Glutamatergic neuron (in vitro differentiated cells): ENCODE measurements around the gene RASSF5. TPM values are rescaled to one million over a fixed set of nuclear protein-coding genes. Genes with fewer than 3 reads are reported as not detected.

ENCODE experiments used
- DNase-seq: peaks from one replicate; pipeline ENCODE4 v3.0.0; 2022
- H3K27ac Mint-ChIP-seq: one replicate; pipeline ENCODE4 v1.8.0; 2020; ENCODE audit warnings: mild to moderate bottlenecking, mixed read lengths, inconsistent platforms; ENCODE audit not compliant: unreplicated experiment
- H3K27me3 Mint-ChIP-seq: one replicate; pipeline ENCODE4 v1.8.0; 2020; ENCODE audit warnings: mild to moderate bottlenecking, moderate library complexity, mixed read lengths, inconsistent platforms; ENCODE audit not compliant: unreplicated experiment
- H3K36me3 Mint-ChIP-seq: one replicate; pipeline ENCODE4 v1.8.0; 2020; ENCODE audit warnings: mild to moderate bottlenecking, mixed read lengths, inconsistent platforms; ENCODE audit not compliant: unreplicated experiment
- H3K4me1 Mint-ChIP-seq: one replicate; pipeline ENCODE4 v1.8.0; 2020; ENCODE audit warnings: mild to moderate bottlenecking, low read depth, mixed read lengths, inconsistent platforms; ENCODE audit not compliant: unreplicated experiment
- H3K4me3 Mint-ChIP-seq: one replicate; pipeline ENCODE4 v1.8.0; 2020; ENCODE audit warnings: mild to moderate bottlenecking, mixed read lengths, inconsistent platforms; ENCODE audit not compliant: unreplicated experiment
- H3K9me3 Mint-ChIP-seq: one replicate; pipeline ENCODE4 v1.8.0; 2020; ENCODE audit warnings: mild to moderate bottlenecking, moderate library complexity, mixed read lengths, inconsistent platforms; ENCODE audit not compliant: unreplicated experiment
- CTCF ChIP-seq: fragments of 200-600 bp; sonication (generic); IDR thresholded peaks from one replicate; pipeline ENCODE4 v1.5.0; 2021; ENCODE audit not compliant: partially characterized antibody, unreplicated experiment
- total RNA-seq: library from RNA; stranded (reverse); fragmentation: NEBNext Ultra II Directional; extraction: Animal tissue kit (Norgen Biotek cat#: 25700); gene quantifications from one replicate; pipeline ENCODE4 v1.2.1, GENCODE V29; 2021; ENCODE audit not compliant: unreplicated experiment

Gene RASSF5
- total RNA-seq, 1 donor from 2014 or later = 2.7 TPM

DNA sequence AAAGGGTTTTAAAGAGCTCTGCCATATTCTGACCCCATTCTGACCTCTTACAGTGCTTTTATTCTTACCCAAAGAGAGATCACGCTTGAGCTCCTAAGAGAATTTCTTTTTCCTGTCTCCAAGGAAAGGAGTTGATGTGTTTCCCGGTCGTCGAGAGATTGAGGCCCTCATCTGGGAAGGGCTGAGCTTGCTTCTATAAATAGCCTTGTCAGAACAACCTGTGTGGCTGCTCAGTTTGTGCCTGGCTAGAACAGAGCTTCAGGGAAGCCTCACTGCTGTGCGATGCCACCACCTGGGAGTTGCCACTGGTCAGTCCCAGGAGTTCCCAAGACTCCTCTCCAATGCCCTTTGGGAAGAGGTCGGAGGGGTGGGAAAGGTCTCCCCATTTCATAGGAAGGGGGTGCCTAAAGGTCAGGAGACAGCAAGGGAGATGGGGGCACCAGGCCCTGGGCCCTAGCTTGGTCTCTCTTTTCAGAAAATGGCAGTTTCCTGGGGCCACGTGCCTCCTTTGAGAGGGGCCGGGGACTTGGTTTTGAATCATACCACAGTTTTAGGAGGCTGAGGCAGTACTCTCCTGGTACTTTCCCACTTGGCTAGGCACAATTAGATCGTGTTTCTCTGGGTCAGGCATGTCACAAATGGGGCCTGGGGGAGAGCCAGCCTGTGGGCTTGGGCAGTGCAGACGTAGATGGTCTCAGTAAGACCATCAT lies 52.8 kb downstream of the RASSF5 start:
- no peak overlapping the region for H3K27ac Mint-ChIP-seq
- peak overlapping the region; percentile 13 for H3K4me3 Mint-ChIP-seq
- no peaks in the 10 kb centered on the region for H3K36me3 Mint-ChIP-seq
- H3K4me1 Mint-ChIP-seq = peaks cover 24% of the 10 kb centered on the region
- H3K27me3 Mint-ChIP-seq = peaks cover 6% of the 10 kb centered on the region
- DNase-seq = no peak
- TF ChIP-seq CTCF = no peak
- peaks cover 3% of the 10 kb centered on the region for H3K9me3 Mint-ChIP-seq

- H3K27ac Mint-ChIP-seq = no peak overlapping the region
- no peak for DNase-seq
Observed at GRCh38 chr1:206563367-206564207, 56.3 kb downstream of the RASSF5 start.

DNA sequence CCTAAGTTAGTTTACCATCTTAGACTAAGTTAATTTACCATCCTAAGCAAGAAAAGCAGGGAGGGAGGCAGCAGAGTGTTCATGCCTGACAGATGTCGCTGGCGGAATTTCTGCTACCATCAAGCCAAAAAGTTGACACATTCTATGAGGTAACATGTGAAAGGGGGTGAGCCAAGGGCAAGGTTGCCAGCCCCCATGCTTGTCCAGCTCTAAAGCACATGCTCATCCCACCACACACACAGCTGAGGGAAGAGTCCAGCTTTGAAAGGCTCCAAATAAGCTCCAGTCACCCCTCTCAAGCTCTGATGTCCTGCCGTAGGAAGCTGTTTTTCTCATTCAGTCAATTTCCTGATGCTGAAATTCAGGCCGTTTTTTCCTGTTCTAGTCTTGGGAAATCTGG lies 58.7 kb downstream of the RASSF5 start:
- peaks cover 3% of the 10 kb centered on the region for H3K27me3 Mint-ChIP-seq
- no peak overlapping the region for H3K4me3 Mint-ChIP-seq
- no peak for DNase-seq
- peaks cover 6% of the 10 kb centered on the region for H3K4me1 Mint-ChIP-seq
- no peak overlapping the region for H3K27ac Mint-ChIP-seq
- no peak for TF ChIP-seq CTCF
- H3K36me3 Mint-ChIP-seq = no peaks in the 10 kb centered on the region
- H3K9me3 Mint-ChIP-seq = peaks cover 3% of the 10 kb centered on the region

More at GRCh38 chr1:206563367-206564207, 56.3 kb downstream of the RASSF5 start:
- H3K36me3 Mint-ChIP-seq = no peaks in the 10 kb centered on the region
- peaks cover 3% of the 10 kb centered on the region for H3K27me3 Mint-ChIP-seq
- H3K9me3 Mint-ChIP-seq = peaks cover 3% of the 10 kb centered on the region
- TF ChIP-seq CTCF = no peak
- H3K4me1 Mint-ChIP-seq = peaks cover 16% of the 10 kb centered on the region
- no peak overlapping the region for H3K4me3 Mint-ChIP-seq

DNA sequence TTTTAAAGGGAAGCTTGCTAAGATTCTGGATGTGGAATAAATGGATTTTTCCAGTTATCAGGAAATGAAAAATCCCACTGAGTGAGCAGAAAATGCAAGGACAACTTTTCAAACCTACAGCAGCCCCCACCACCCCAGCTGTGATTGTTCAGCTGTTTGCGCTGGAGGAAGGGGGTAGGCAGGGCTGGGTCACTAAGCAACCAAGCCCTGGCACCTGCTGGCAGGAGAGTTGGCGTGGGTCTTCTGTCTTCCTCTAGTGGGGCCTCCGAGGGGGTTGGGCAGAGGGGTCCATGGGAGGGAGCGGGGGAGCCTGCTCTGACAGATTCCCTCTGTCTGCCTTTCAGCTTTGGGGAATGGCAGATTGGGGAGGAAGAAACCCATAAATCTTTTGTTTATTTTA lies 59.7 kb downstream of the RASSF5 start:
- Mint-ChIP-seq H3K27me3 (peaks cover 3% of the 10 kb centered on the region), H3K4me3 (no peak overlapping the region), H3K27ac (no peak overlapping the region), H3K9me3 (peaks cover 3% of the 10 kb centered on the region), H3K36me3 (no peaks in the 10 kb centered on the region), H3K4me1 (peaks cover 6% of the 10 kb centered on the region)
- no peak for DNase-seq
- TF ChIP-seq CTCF = no peak

GRCh38 chr1:206568256-206568655 lies 60.9 kb downstream of the RASSF5 start:
- Mint-ChIP-seq H3K27ac (no peak overlapping the region), H3K4me3 (no peak overlapping the region), H3K36me3 (no peaks in the 10 kb centered on the region), H3K4me1 (peaks cover 6% of the 10 kb centered on the region), H3K9me3 (peaks cover 3% of the 10 kb centered on the region), H3K27me3 (peaks cover 3% of the 10 kb centered on the region)
- TF ChIP-seq CTCF = no peak
- no peak for DNase-seq
